ENCODE measurements around the gene DDX41. TPM values are rescaled to one million over a fixed set of nuclear protein-coding genes. Genes with fewer than 3 reads are reported as not detected.
"Not testable (repeated sequence)": the region's sequence is repeated elsewhere in the genome, so short reads cannot be mapped to it uniquely, and the experiment has no call there.

DDX41 gene
- 10 to 100 TPM; 19.7 to 53.2 (median 27.2) TPM for total RNA-seq
- 10 to 100 TPM; 45.2 to 55.7 TPM for polyA plus RNA-seq
- long read RNA-seq, donor 1, partial matches to known transcripts, result 3 of 10 reads
- long read RNA-seq, donor 1, other reads (novel, unspliced or antisense), result 3 of 10 reads
- long read RNA-seq, donor 2, transcript DDX41-208 (17 exons, 2,607 nt), result major isoform, 10 of 15 reads
- long read RNA-seq, donor 2, partial matches to known transcripts, result 1 of 15 reads
- long read RNA-seq, donor 2, other reads (novel, unspliced or antisense), result 3 of 15 reads
- long read RNA-seq, donor 3, transcript DDX41-207 (11 exons, 1,564 nt), result minor isoform, 6 of 35 reads
- long read RNA-seq, donor 3, transcript DDX41-208 (17 exons, 2,607 nt), result major isoform, 16 of 35 reads
- long read RNA-seq, donor 3, partial matches to known transcripts, result 9 of 35 reads
- long read RNA-seq, donor 3, other reads (novel, unspliced or antisense), result 2 of 35 reads

DNA sequence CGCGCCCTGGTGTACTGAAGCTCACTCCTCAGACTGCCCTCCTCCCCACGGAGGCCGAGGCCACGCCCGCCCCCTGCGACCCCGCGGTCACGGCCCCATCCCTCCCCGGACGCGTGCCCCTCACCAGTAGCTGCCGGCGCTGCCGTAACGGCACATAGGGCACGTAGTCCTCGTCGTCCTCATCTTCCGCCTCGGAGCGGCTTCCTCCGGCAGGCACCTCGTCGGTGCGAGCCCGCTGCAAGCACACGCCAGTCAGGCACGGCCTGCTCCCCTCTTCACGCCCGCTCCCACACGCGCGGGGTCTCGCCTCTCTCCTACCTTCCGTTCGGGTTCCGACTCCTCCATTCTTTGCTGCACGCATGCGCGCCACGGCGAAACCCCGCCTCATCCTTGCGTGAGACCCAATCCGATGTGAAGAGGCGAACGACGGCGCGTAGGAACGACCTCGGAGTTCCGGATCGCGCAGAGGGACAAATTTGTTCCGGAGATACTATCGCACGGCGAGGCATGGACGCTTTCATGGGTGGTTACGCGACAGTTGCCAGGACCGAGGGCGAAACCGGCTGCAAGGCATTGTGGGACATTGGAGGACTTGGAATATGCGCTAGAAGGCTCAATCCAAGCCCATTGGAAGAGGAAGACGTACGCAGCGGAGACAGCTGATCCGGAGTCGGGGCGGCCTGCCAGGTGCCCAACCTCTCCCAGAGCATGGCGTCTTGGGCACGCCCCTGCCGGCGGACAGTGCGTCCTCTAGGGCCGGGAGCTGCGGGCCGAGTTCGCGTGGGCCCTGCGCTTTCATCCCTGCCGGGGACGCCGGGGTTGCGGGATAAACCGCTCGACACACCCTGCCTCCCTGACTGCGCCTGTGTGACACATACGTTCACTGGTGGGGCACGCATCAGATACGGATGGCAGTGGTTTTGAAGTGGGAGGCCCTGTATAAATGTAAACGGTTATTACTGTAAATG, at the start of gene DDX41:
Gene DDX41, minus strand, starts transcription at position 361 of the 968 bp plus-strand sequence. Its CDS starts 16 bp downstream, at position 345.
- TF ChIP-seq, protein P1, sequence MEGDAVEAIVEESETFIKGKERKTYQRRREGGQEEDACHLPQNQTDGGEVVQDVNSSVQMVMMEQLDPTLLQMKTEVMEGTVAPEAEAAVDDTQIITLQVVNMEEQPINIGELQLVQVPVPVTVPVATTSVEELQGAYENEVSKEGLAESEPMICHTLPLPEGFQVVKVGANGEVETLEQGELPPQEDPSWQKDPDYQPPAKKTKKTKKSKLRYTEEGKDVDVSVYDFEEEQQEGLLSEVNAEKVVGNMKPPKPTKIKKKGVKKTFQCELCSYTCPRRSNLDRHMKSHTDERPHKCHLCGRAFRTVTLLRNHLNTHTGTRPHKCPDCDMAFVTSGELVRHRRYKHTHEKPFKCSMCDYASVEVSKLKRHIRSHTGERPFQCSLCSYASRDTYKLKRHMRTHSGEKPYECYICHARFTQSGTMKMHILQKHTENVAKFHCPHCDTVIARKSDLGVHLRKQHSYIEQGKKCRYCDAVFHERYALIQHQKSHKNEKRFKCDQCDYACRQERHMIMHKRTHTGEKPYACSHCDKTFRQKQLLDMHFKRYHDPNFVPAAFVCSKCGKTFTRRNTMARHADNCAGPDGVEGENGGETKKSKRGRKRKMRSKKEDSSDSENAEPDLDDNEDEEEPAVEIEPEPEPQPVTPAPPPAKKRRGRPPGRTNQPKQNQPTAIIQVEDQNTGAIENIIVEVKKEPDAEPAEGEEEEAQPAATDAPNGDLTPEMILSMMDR (IDR thresholded peaks at IDR 0.05), result peak in 4 of 9 donors; percentile 5 to 32 (median 20)
- intact Hi-C loops (cut with DNase I), result loop anchor here in 1 of 10 donors (5.0 kb wide), 1 partner anchor 75 kb away; the partner anchor contains the start of gene TMED9
- H3K27me3 ChIP-seq, result no peaks in the 10 kb centered on the region
- DNase-seq (peak; percentile 96 to 98), ATAC-seq (peak; percentile 89 to 97 (median 96))
- H3K36me3 ChIP-seq, result peaks cover 0 to 69% (median 45%) of the 10 kb centered on the region in 9 donors
- WGBS, 2 donors, result 0% methylated on average over 96 of the region's 96 CpGs
- H3K4me3 ChIP-seq, result peak within 1 kb of the TSS; percentile 58 to 100 (median 86)
- peaks cover 5 to 32% (median 18%) of the 10 kb centered on the region in 9 donors for H3K4me1 ChIP-seq
- H3K27ac ChIP-seq, result peak within 1 kb of the TSS; percentile 74 to 94 (median 90)
- H3K9me3 ChIP-seq, result no peaks in the 10 kb centered on the region

DNA sequence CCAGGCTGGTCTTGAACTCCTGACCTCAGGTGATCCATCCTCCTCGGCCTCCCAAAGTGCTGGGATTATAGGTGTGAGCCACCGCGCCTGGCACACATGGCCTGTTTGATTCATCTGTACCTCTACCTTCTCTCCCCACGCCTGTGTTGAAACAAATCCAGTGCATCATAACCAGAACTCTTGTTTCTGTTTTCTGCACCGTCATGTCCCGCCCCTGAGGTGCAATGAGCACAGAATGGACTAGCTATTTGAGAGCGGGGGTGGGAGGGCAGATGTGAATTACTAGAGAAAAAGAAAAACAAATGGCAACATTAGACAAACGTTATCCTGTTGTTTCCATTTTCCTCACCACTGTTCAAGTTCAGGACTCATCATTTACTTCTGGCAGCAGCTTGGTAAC, 48.3 kb upstream of the DDX41 start:
- no peak overlapping the region for H3K4me3 ChIP-seq
- intact Hi-C loops (cut with DNase I), result no loop called here
- H3K27me3 ChIP-seq, result peaks cover 0 to 24% (median 11%) of the 10 kb centered on the region in 7 donors
- ATAC-seq, result no peak
- H3K27ac ChIP-seq, result no peak overlapping the region
- WGBS, 2 donors, result 78 to 79% methylated on average over 8 of the region's 8 CpGs
- H3K9me3 ChIP-seq, result peaks cover 0 to 9% (median 0%) of the 10 kb centered on the region in 11 donors
- DNase-seq, result no peak
- H3K4me1 ChIP-seq, result no peaks in the 10 kb centered on the region
- TF ChIP-seq, protein P1 (IDR thresholded peaks at IDR 0.05), result no peak
- no peaks in the 10 kb centered on the region for H3K36me3 ChIP-seq

GRCh38 chr5:177559446-177559941, 42.7 kb upstream of the DDX41 start:
- H3K27me3 ChIP-seq; H3K9me3 ChIP-seq; DNase-seq; ATAC-seq; H3K36me3 ChIP-seq; intact Hi-C loops (cut with DNase I); H3K27ac ChIP-seq; H3K4me3 ChIP-seq: not testable (repeated sequence)
- H3K4me1 ChIP-seq, result peaks cover 0 to 11% (median 9%) of the 10 kb centered on the region in 9 donors
- 43 to 54% methylated on average over 7 to 8 of the region's 8 CpGs for WGBS, 2 donors

DNA sequence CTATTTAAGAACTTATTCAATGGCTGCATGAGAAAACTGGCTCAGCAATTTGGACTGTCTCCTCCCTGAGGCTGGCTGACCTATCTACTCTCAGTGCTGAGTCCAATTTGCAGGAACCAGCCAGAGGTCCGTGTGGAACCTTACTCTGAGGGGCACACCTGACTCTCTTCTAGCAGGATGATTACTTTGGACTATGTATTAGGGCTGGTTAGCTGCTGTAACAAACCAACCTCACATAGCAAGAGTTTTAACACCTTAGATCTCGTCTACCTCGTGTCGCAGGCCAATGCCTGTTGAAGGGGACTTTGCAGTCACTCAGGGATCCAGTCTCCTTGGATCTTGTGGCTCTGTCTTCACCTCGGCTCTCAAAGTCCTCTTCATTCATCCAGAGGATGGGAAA, 41.0 kb upstream of the DDX41 start:
- intact Hi-C loops (cut with DNase I), result no loop called here
- WGBS, 2 donors, result 85% methylated on average over 5 of the region's 5 CpGs
- DNase-seq, result no peak
- Histone ChIP-seq H3K27me3 (no peaks in the 10 kb centered on the region), H3K36me3 (peaks cover 0 to 2% (median 0%) of the 10 kb centered on the region in 9 donors), H3K4me3 (no peak overlapping the region), H3K27ac (no peak overlapping the region), H3K4me1 (peaks cover 4 to 20% (median 18%) of the 10 kb centered on the region in 9 donors), H3K9me3 (peaks cover 0 to 9% (median 0%) of the 10 kb centered on the region in 11 donors)
- TF ChIP-seq, protein P1 (IDR thresholded peaks at IDR 0.05), result no peak
- no peak for ATAC-seq
